Kidney glomerular epithelial cell (primary cell): ENCODE measurements around the gene ABLIM2.

ENCODE experiments used
- DNase-seq: peaks from one replicate; lab custom pipeline; 2025; lab: John Stamatoyannopoulos, UW

ABLIM2 gene

DNA sequence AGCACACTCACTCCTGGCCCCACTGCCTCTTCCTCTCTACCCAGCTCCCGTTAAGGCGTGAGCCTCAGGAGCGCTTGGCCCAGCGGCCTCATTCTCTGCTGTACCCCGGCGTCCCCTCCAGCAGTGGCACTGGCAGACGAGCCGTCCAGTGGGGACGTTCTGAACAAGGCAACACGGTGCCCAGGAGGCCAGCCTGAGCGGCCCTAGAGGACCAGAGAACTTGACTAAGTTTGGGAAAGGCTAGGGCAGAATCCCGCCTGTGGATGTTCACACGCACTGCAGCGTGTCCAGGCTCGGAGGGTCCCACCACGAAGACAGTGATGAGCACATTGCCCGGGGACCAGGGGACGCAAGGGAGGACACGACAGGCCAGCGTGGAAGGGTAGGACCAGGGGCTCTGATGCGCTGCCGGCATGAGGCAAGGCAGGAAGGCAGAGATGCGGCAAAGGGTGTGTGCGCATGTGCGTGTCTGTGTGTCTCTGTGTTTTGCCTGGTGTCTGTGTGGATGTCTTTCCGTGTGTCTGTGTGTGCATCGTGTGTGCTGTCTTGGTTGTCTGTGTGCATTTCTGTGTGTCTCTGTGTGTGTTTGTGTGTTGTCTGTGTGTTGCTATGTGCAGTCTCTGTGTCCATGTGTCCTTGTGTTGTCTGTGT is 89.4 kb downstream of the ABLIM2 start:
- DNase-seq, result no peak

DNA sequence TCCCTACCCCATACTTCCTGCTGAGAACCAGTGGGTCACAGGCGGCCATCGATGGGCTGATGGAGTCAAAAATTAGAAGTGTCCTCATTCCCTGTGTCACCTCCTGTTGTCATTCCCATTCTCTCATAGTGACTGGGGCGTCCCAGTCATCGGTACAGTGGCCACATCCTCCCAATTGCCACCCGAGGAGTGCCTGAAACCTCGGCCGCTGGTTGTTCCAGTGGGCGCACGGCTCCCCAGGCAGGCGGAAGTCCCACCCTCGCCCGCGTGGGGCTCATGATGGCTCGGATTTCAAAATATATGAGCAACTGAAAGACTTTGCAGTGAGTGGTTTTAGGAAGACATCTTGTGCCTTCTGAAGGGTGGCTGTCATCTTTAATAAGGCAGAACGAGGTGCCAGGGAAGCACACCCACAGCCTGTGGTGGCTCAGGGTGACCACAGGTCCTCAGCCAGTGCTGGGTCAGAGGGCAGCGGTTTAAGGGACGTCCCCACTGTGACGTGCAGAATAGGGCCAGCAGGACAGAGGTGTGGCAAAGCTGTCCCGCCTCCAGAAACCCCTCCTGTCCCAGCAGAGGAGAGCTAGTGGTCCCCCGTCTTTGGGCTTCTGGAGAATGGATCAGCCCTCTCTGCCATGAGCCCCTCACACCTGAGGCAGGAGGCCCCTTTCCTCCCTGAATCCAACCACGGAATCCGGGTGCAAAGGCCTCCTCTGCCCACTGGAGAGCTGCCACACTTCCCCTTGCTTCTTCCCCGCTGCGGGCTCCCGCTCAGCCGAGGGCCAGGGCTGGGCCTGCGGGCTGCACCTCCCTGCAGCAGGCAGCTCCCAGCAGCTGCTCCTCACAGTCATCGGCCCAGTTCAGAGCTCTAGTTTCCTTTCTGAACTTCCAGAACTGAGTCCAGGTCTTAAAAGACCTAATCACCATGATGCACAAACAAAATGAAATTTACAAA is 90.4 kb downstream of the ABLIM2 start:
- no peak for DNase-seq

DNA sequence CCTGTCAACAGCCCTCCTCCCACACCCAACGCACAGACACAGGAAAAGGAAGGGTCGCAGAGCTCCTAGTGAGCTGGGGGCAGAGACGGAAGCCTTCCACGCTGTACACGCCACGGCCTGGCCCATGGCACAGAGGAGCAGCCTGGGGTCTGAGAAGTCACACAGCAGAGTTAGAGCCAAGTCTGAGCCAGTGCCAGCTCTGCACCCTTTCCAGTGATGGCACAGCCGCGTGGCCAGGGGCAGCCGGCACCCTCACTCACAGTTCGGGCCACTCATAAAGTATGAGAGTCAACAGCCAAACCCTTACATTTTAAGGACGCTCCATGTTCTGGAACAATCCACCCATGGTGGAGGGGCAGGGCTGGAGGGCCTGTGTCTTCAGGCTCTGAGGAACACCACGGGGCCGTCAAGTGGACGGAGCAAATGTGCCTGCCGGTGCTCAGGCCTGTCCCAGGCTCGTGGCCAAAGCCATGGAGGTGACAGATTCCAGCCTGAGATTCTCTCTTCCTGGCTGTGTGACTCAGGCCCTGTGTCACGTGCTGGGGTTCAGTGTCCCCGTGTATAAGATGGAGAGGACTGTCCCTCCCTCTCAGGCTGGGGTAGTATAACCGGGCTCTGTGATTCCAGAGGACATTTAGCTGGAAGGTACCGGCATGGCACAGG is 91.2 kb downstream of the ABLIM2 start:
- DNase-seq, result no peak

DNA sequence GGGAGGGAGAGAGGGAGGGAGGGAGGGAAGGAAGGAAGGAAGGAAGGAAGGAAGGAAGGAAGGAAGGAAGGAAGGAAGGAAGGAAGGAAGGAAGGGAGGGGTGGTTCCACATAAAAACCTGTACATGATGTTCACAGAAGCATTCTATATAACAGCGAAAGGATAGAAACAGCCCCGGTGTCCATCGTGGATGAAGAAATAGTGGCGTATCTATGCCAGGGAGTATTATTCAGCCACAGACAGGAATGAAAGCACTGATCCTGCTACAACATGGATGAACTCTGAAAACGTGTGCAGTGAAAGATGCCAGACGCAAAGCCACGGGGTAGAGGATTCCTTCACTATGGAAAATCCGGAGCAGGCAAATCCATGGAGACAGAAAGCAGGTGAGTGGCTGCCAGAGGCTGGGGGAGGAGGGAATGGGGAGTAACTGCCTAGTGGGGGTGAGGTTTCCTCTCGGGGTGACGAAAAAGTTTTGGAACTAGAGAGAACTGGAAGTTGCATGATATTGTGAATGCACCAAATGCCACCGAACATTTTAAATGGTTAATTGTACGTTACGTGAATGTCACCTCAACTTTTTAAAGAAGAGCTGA is 92.2 kb downstream of the ABLIM2 start:
- no peak for DNase-seq

- no peak for DNase-seq
Measured at GRCh38 chr4:8063974-8064563, 94.5 kb downstream of the ABLIM2 start.

GRCh38 chr4:8061573-8061972 is 97.0 kb downstream of the ABLIM2 start:
- no peak for DNase-seq

DNA sequence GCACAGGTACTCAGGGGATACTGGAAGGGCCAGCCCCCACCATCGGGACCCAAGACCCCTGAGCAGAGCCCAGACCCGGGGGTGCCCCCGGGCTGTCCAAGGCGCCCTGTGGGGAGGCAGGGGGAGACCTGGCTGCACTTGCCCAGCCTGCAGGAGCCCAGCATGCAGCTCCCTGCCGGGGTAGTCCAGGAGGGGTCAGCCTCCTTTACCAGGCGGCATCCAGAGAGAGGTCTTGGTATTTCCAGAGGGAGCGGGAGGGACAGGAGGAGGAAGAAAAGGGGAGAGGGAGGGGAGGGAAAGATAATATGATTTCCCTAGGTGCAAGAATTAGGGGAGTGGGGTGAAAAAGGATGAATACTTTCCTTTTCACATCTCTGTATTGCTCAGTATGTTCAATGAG is 97.5 kb downstream of the ABLIM2 start:
- DNase-seq, result no peak

GRCh38 chr4:8060632-8061031 is 98.0 kb downstream of the ABLIM2 start:
- no peak for DNase-seq

- DNase-seq, result no peak
Measured at GRCh38 chr4:8058031-8058479, 100.6 kb downstream of the ABLIM2 start.

GRCh38 chr4:8055206-8055605 is 103.4 kb downstream of the ABLIM2 start:
- DNase-seq, result no peak

DNA sequence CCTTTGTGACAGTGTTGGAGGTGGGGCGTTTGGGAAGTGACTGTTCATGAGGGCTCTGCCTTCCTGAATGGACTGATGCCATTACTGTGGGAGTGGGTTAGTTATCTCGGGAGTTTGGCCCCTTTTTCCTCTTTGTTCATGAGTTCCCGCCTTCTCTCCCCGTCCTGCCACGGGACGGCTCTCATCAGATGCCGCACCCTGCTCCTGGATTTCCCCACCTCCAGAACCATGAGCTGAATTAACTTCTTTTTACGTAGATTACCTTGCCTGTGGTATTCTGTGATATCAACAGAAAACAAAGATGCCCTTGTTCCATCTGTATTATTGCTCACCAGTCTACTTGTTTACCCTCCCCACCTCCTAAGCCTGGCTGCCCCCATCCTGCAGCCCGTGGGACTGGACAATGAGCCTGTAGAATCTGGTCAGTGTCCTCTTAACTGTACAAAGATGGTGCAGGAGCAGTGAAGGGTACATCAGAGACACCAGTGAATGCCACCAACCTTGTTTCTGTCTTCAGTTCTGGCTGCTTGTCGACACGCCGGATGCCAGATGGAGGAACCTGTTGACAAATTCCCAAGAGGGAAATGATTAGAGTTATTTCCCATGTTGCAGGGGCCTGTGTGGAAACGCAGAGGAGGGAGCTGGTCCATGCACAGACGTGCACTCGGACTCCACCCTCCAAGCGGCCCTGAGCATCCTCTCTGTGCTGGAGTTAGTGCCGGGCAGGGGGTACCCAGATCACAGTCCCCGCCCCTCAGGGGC is 104.7 kb downstream of the ABLIM2 start:
- no peak for DNase-seq

GRCh38 chr4:8052160-8052691 is 106.4 kb downstream of the ABLIM2 start:
- no peak for DNase-seq

GRCh38 chr4:8051644-8052043 is 107.0 kb downstream of the ABLIM2 start:
- DNase-seq, result no peak

DNA sequence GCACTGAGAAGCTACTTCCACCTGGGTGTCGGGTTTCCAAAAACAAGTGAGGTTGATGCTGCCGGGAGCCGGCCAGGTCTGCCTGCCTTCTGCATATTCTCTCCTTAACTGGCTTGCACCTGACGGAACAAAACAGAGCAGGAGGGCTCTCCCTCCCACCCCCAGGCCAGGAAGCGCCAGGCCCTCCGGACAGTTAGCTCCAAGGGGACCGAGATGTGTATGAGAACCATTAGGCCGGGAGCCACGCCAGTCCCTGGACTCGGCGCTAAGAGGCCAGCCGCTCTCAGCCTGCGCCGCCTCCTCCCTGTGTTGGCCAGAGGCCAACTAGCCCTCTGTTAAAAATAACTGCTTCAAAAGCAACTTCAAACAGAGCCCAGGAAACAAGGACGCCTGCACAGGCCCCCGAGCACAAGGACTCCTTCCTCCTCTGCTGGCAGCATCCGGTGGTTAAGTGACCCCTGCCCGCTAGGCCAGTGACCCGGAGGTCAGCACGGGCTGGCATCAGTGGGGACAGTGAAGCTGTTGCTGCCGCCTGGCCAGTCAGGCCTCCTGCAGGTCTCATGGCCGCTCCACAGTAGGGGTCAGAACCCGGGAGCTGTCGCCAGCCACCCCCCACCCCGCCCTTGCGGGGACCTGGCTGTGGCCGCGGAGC is 107.9 kb downstream of the ABLIM2 start:
- no peak for DNase-seq

GRCh38 chr4:8050180-8050554 is 108.4 kb downstream of the ABLIM2 start:
- DNase-seq, result no peak

- no peak for DNase-seq
Measured at GRCh38 chr4:8048856-8049676, 109.5 kb downstream of the ABLIM2 start.

GRCh38 chr4:8047837-8048678 is 110.6 kb downstream of the ABLIM2 start:
- no peak for DNase-seq

- DNase-seq, result no peak
Measured at GRCh38 chr4:8046925-8047541, 111.6 kb downstream of the ABLIM2 start.
